Measurements from ENCODE around the gene TBC1D20.

TBC1D20 gene

DNA sequence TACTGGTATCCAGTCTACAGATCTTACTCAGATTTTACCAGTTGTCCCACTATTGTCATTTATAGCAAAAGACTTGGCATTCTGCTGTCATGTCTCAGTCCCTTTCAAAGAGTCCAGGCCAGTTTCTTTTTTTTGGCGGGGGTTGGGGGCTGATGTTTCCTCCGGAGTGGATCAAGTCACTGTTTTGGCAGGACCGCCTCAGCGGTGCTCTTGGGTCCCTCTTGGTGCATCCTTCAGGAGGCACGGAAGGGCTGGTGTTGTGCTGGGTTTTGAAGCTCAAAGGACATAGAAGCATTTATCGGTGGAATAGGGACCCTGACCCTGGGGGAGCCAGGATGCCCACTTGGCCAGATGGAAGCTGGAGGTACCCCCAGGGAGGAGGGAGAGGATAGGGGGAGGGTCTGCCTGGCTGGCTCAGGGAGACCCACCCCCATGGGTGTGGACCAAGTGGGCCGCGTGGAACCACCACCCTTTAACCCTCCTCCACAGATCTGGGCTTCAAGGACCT, 43.4 kb downstream of the TBC1D20 start:
- no peak for DNase-seq

DNA sequence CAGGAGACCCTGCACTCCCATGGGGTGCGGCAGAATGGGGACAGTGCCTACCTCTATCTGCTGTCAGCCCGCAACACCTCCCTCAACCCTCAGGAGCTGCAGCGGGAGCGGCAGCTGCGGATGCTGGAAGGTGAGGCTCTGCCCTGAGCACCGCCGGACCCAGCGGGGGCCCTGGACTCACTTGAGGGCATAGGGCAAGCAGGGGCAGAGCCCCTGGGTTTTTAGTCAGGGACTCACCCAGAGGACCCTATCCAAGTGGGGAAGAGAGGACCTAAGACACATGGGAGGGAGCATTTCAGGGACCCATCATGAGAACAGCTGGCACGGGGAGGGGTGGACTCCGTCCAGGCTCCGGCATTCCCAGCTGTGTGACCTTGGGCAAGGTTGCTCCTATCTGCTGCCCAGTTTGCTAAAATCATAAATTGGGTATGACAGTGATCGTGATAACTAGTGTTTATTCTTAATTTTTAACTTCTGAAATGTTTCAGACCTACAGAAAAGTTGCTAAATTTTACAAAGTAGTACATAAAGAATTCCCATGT, 44.5 kb downstream of the TBC1D20 start:
- no peak for DNase-seq

DNA sequence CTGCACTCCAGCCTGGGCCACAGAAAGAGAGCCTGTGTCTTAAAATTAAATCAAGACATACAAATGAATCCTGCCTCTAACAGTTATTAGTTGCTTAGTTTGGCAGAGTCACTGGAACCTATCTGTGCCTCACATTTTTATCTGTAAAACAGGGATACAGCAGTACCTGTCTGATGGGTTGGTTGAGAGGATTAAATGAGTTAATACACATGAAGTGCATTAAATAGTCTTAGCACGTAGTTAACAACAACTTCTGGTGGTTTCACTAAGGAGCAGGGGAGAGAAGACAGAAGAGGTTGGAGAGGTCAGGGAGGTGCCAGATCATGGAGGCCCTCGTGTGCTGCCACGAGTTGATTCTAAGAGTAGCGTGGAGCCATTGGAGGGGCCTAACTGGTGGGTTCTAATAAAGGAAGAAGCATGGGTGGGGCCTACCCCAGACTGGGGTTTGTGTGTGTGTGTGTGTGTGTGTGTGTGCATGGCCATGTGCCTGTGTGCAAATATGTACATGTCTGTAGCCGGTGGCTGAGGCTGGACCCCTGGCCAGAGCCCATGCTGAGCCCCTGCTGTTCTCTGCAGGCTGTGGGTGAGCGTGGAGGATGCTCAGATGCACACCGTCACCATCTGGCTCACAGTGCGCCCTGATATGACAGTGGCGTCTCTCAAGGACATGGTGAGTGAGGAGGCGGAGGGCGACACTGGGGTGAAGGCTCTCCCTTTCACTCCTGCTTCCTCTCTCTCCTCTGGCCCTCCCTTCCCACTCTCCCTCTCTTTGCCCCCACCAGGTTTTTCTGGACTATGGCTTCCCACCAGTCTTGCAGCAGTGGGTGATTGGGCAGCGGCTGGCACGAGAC, 45.2 kb downstream of the TBC1D20 start:
- no peak for DNase-seq

DNA sequence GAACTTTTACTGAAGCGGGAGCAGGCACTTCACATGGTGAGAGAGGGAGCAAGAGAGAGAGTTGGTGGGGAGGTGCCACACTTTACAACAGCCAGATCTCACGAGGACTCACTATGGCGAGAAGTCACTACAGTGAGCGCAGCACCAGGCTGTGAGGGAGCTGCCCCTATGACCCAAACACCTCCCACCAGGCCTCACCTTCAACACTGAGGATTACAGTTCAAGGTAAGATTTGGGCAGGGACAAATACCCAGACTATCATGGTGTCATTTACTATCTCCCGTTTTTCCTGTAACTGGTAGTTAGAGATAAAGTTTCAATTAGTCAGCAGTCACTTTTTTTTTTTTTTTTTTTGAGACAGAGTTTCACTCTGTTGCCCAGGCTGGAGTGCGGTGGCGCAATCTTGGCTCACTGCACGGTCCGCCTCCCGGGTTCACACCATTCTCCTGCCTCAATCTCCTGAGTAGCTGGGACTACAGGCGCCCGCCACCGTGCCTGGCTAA, 46.5 kb downstream of the TBC1D20 start:
- DNase-seq = no peak

DNA sequence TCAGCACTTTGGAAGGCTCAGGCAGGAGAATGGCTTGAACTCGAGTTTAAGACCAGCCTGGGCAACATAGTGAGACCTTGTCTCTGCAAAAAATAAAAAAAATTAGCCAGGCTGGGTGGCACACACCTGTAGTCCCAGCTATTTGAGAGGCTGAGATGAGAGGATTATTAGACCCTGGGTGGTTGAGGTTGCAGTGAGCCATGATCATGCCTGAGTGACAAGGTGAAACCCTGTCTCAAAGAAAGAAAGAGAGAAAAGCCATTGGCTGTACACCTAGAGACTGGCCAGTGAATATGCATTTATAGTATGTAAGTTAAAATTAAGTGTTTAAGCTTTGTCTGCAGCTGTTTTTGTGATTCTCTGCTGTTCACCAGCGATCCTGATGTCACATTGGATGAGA, 48.2 kb downstream of the TBC1D20 start:
- no peak for DNase-seq

DNA sequence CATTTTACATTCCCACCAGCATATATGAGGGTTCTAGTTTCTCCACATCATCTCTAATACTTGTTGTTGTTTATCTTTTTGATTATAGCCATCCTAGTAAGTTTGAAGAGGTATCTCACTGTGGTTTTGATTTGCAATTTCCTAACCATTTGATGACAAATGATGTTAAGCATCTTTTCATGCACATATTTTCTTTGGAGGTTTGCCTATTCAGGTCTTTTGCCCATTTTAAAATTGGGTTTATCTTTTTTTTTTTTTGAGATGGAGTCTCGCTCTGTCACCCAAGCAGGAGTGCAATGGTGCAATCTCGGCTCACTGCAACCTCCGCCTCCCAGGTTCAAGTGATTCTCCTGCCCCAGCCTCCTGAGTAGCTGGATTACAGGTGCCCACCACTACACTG, 50.3 kb downstream of the TBC1D20 start:
- no peak for DNase-seq

DNA sequence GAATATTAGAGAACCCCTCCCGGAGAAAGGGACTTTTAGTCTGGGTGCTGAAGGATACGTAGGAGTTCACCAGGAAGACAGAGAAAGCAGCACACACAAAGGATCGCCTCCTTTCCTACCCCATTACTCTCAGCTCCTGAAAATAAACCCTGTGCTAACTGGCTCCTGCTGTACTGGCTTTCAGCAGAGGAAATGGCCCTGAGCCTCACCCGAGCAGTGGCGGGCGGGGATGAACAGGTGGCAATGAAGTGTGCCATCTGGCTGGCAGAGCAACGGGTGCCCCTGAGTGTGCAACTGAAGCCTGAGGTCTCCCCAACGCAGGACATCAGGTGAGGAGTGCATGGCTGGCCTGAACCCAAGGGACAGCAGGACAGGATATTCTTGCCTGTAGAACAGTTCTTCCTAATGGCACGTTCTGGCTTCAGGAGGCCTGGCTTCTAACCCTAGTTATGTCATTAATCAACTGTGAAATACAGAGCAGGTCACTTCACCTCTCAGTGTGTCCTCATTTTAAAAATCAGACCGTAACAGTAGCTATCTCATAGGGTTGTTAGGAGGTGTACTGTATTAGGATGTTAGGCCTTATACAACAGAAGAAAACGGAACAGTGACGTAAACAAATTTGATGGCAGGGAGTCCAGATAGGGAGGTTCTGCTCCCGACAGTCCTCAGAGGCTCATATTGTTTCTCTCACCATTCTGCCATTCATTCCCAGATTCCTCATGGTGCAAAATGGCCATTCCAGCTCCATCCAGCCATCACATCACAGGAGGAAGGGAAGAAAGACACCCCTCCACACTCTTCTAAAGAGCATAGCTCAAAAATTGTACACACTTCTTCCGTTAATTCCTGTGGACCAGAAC, 52.4 kb downstream of the TBC1D20 start:
- no peak for DNase-seq

DNA sequence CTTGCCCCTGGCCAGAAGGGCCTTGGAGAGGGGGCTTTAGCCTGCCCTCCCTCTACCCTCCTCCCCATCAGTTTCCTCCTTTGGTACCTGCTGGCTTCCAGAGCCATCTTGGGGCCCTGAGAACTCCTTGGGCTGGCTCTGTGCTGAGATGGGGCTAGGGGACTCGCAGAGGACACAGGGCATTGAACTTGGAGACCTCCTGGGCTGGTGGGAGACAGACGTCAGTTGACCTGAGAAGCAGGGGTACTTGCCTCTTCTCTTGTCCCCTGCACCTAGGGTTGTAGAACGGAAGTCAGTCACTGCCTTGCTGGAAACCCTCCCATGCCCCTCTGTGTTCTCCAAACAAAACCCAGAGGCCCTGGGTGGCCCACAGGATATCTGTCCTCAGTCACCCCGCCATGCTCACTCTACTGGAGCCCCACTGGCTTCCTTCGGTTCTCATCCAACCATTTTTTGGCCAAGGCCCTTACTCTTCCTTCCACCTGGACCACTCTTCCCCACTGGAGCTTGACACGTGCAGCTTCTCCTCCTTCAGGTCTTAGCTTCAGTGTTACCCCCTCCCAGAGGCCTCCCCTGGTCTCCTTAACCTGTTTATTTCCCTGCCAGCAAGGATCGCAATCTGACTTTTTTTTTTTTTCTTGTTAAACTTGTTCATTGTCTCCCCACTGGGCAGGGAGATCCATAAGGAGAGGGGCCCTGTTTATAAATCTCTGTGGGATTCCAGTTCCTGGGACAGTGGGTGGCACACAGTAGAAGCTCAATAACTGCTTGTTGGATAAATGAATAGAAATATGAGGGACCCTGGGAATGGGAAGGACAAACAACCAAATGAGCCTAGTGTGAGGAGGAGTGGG, 53.3 kb downstream of the TBC1D20 start:
- DNase-seq = peak; percentile 60

DNA sequence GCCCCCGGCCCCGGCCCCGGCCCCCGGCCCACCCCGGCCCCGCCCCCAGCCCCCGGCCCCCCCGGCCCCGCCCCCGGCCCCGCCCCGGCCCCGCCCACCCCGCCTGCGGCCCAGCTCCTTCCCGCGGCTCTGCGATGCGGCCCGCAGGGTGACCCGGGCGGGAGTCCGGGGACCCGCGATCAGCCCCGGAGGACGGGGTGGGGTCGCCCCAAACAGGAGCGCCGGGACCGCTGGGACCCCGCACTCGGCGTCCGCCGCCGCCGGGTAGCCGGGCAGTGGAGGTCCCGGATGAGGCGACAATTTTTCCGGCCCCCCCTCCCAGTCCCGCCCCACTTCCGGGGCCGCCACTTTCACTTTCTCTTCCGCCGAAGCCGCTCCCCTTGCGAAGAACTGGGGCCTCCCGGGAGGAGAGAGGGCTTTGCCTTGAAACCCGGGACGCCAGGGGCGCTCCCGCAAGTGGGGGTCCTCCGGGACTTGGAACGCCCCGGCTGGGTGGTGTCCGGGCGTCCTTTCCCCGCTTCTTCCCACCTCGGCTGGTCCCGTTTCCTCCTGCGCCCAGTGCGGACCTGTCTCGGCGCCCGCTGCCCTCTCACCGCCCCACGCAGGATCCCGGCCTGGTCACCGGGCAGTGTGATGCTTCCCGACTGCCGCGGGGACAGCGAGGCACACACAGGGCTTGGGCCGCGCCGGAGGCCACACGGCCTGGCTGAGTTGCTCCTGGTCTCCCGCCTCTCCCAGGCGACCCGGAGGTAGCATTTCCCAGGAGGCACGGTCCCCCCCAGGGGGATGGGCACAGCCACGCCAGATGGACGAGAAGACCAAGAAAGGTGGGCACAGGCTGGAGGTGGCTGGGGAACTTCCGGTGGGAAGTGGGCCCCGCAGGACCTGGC, 54.1 kb downstream of the TBC1D20 start, which contains the start of gene RBCK1:
Gene RBCK1, plus strand, starts transcription at position 347 of the 890 bp plus-strand sequence. Its CDS starts 459 bp downstream, at position 806.
- peak; percentile 91 for DNase-seq

DNA sequence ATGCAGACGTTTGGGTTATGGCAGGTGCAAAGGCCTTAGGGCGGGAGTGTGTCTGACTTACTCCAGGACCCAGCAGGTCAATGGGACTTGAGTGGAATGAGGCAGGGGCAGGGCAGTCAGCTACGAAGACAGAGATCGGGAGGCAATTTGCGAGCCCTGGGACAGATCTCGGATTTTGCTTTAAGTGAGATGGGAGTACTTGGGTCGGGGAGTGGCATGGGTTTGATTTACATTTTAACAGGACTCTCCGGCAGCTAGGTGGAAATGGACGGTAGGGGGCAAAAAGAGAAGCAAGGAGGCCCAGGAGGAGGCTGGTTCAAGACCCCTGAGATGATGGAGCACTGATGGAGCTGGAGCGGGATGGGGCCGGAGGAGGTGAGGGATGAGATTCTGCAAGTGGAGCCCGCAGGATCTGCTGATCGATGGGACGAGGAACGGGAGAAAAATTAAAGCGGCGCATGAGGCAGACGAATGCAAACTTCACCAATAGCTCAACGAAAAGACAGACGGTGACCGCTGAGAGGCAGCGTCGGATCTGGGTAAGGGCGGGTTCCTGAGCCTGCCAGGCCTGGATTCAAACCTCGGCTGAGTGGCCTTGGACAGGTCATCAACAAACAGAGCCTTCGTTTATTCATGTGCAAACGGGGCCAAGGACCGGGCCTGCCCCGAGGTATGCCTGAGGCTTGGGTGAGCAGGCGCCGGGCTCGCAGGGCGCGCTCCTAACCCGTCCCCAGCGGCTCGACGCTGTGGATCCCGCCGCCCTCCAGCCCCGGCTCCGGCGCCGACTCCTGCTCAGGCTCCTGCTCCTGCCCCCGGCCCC, 55.0 kb downstream of the TBC1D20 start:
- DNase-seq = peak; percentile 93

DNA sequence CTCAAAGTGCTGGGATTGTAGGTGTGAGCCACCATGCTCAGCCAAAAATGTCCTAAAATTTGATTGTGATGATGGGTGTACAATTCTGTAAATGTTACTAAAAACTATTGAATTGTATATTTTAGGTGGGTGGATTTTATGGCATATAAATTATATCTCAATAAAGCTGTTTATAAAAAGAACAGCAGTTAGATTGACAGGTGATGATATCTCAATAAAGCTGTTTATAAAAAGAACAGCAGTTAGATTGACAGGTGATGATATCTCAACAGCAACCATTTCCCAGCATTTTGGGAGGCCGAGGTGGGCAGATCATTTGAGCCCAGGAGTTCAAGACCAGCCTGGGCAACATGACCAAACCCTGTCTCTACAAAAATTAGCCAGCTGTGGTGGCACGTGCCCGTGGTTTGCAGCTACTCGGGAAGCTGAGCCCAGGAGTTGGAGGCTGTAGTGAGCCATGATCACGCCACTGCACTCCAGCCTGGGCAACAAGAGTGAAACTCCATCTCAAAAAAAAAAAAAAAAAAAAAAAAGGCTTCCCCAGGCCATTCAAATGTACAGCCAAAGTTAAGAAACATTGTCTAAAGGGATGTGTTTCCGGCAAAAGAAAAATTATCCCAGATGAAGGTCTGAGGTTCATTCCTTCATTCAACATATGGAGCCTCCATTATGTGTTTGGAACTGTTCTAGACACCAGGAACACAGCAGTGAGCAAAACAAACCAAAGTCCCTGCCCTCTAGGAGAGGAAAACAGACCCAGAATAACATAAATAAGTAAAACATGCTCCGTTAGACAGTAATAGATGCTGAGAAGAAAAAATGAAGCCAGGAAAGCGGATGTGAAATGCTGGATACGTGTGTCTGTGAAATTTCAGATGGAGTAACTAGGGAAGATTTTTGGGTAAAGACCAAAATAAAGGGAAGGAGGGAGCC, 55.9 kb downstream of the TBC1D20 start:
- DNase-seq = no peak

DNA sequence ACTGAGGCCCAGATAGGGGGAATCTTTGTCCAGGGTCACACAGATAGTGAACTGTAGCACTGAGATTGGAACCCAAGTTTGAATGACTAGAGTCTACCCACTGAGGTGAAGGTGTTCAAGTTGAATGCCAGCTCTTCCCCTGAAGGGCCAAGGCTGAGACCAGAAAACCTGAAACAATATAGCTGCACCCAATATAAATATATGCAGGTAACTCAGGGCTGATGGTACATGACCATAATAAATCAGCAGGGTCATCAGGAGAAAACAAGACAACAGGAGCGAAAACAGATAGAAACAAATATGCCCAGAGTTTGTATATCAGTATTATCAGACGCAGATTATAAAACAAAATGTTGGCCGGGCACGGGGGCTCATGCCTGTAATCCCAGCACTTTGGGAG, 58.2 kb downstream of the TBC1D20 start:
- no peak for DNase-seq

DNA sequence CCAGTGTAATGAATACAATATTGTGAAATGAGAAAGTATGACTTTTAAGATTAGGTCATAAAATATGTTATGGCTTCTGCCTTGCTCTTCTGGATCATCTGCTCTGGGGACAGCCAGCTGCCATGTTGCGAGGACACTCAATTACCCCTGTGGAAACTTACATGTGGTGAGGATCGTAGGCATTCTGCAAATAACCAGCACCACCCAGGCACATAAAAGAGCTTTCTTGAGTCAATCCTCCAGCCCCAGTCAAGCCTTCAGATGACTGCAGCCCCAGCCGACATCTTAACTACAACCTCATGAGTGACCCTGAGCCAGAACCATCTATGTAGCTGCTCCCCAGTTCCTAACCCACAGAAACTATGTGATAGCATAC, 58.8 kb downstream of the TBC1D20 start:
- DNase-seq = no peak

DNA sequence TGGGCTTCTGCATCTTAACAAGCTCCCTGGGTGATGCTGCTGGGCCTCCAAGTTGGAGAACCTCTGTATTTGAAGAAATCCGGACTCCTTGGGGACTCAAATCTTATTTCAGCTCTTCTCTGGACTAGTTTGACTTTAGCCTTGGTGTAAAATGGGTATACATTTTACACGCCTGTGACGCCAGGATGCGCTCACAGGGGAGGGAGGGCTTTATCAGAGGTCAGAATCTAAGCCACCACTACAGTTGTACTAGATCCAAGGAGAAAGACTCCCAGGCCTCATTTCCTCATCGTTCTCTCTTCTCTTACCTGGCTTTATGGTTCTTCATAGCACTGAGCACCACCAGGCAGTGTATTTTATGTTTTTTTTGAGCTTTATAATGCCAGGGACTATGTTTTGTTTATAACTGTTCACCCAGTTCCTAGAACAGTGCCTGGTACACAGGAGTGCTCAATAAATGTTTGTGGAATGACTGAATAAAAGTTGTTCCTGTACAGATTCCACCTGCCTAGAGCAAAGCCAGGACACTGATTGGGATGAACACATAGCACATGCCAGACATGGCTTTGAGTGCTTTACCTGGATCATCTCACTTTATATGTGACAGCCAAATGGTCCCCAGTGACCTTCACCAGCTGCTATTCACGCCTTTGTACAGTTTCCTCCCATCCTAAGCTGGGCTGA, 59.3 kb downstream of the TBC1D20 start:
- no peak for DNase-seq

DNA sequence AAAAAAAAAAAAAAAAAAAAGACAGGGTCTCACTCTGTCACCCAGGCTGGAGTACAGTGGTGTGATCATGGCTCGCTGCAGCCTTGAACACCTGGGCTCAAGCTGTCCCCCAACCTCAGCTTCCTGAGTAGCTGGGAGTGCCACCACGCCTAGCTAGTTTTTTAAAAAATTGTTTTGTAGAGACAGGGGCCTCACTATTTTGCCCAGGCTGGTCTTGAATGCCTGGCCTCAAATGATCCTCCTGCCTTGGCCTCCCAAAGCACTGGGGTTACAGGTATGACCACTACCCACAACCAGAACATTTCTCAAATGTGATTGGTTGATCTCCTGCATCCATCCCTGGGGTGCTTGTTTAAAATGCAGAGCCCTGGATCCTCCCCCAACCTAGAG, 59.8 kb downstream of the TBC1D20 start:
- peak; percentile 62 for DNase-seq

DNA sequence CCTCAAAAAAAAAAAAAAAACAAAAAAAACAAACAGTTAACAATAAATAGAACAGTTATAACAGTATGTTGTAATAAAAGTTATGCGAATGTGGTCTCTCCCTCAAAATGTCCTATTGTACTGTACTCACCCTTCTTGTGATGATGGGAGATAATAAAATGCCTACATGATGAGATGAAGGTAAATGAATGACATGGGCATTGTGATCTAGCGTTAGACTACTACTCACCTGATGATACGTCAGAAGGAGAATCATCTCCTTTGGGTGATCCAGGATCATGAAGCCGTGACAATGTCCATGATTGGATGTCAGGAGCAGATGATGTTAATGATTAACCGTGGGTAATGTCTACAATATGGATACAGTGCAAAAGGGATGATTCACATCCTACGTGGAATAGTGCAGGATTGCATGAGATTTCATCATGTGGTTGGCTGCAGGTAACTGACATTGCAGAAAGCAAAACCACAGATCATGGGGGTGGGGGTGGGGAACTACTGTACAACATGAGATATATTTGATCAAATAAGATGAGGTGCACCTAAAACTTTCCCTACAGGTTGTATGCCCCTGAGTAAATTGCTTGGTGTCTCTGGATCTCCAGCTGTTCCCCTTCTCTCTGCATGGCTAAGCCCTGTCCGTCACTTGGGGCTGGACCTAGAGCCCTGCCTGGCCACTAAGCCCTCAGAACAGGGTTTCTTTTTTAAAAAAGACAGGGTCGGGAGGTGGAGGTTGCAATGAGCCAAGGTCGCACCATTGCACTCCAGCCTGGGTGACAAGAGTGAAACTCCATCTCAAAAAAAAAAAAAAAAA, 60.4 kb downstream of the TBC1D20 start:
- DNase-seq = peak; percentile 99

DNA sequence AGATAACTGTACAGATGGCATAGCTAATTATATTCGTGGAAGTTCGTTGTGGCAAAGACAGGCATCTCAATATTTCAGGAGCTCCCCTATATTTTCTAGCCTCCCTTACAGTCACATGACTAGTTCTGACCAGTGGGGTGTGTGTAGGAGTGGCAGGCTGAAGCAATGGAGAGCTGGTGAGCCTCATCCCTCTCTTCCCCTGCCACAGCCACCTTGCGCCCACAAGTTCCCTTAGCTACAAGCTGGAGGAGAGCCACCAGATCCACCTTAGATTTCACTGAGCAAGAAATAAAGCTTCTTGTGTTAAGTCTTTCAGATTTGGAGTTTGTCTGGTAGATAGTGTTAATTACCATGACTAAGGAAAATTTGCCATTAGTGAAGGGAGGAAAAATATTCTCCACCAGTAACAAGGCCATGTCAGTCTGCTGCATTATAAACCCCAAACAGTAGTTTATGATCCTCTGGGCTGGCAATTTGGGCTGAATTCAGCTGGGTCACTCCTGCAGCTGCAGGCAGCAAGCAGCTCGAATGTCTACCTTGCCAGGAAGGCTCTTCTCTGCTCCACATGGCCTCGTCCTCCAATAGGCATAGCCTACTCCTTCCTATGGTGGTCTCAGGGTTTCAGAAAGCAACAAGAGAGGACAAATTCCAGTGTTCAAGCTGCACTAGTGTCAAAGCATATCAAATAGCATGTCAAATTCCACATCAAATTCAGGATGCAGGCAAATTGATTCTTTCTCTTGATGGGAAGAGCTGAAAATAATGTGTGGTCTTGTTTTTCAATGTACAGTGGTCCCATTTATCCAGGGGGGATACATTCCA, 61.7 kb downstream of the TBC1D20 start:
- DNase-seq = peak; percentile 53
